Endothelial cell of umbilical vein (primary cell): ENCODE data around the gene ZNF276. TPM values are rescaled to one million over a fixed set of nuclear protein-coding genes. Genes with fewer than 3 reads are reported as not detected.
"Not testable (repeated sequence)": the region's sequence is repeated elsewhere in the genome, so short reads cannot be mapped to it uniquely, and the experiment has no call there.

Experiments
- BruUV-seq: library from RNA; stranded (reverse); fragments of 400-500 nt; replicated peaks from 2 replicates; lab custom pipeline; 2021; lab: Mats Ljungman, UMichigan
- CTCF ChIA-PET: fragments of 300-600, 350-600 bp; sonication (Branson Sonifier 250); formaldehyde crosslinking; loops from one replicate; lab custom pipeline; 2021; ENCODE audit warnings: antibody characterized with exemption, inconsistent platforms; lab: Charles Lee
- POLR2A ChIA-PET: fragments of 300-600, 350-600 bp; sonication (Branson Sonifier 250); formaldehyde crosslinking; loops from one replicate; lab custom pipeline; 2021; ENCODE audit warnings: antibody characterized with exemption, inconsistent platforms; lab: Charles Lee
- DNase-seq: peaks from one replicate; pipeline ENCODE4 v3.0.0-alpha.2; 2011; ENCODE audit warnings: low read depth, low spot score
- FAIRE-seq: peaks from 2 replicates; lab custom pipeline; 2011; peaks lifted over from hg19 to GRCh38; lab: Jason Lieb, UNC
- H2AFZ ChIP-seq: 2 replicates; pipeline ENCODE4 v1.6.0; 2012; ENCODE audit warnings: low read depth, low read length, control low read depth, inconsistent platforms
- H3K27ac ChIP-seq: 2 replicates; pipeline ENCODE4 v1.5.1; 2011; ENCODE audit warnings: low read depth, mild to moderate bottlenecking, control low read depth, low read length, moderate library complexity; ENCODE audit not compliant: insufficient read depth
- H3K27me3 ChIP-seq, 2 experiments: 2 replicates each; pipeline versions ENCODE4 v1.6.0 to v1.6.1; 2011; ENCODE audit warnings: low read length in 2 of 2, mixed read lengths in 1 of 2; ENCODE audit not compliant: control insufficient read depth in 2 of 2, insufficient read depth in 2 of 2
- H3K36me3 ChIP-seq, 2 experiments: 2 replicates in 1 of 2; 3 replicates in 1 of 2; pipeline ENCODE4 v1.5.1; 2011; ENCODE audit warnings: low read length in 2 of 2, mild to moderate bottlenecking in 1 of 2, moderate library complexity in 1 of 2; ENCODE audit not compliant: control insufficient read depth in 2 of 2, insufficient read depth in 2 of 2; ENCODE audit errors: extremely low read depth in 1 of 2
- H3K4me1 ChIP-seq: 3 replicates; pipeline ENCODE4 v1.5.1; 2011; ENCODE audit warnings: mild to moderate bottlenecking, low read length; ENCODE audit not compliant: control insufficient read depth, insufficient read depth; ENCODE audit errors: extremely low read depth
- H3K4me2 ChIP-seq: 2 replicates; pipeline ENCODE4 v1.6.1; 2011; ENCODE audit warnings: low read length, control low read depth, mixed read lengths; ENCODE audit not compliant: insufficient read depth
- H3K4me3 ChIP-seq, 3 experiments: fragments of 200-600 bp in 1 of 3; sonication (generic), shearing (Covaris generic) in 1 of 3; replicated peaks in 1 of 3; 2 replicates each; pipeline ENCODE4 v1.5.1; 2011 to 2016; ENCODE audit warnings: control low read depth in 3 of 3, low read length in 3 of 3, mild to moderate bottlenecking in 2 of 3, inconsistent platforms in 1 of 3, low read depth in 1 of 3, moderate library complexity in 1 of 3; ENCODE audit not compliant: insufficient read depth in 1 of 3
- H3K79me2 ChIP-seq: 2 replicates; pipeline ENCODE4 v1.6.0; 2012; ENCODE audit warnings: low read length, inconsistent platforms; ENCODE audit not compliant: control insufficient read depth, insufficient read depth
- H3K9ac ChIP-seq: replicated peaks from 2 replicates; pipeline ENCODE3; 2011; ENCODE audit warnings: low read length, control low read depth; ENCODE audit not compliant: insufficient read depth; ENCODE audit errors: extremely low read depth
- H3K9me1 ChIP-seq: replicated peaks from 3 replicates; pipeline ENCODE4 v1.6.0; 2011; ENCODE audit warnings: mild to moderate bottlenecking, low read length; ENCODE audit not compliant: control insufficient read depth, insufficient read depth; ENCODE audit errors: extremely low read depth
- H3K9me3 ChIP-seq: replicated peaks from 2 replicates; pipeline ENCODE4 v1.5.1; 2012; ENCODE audit warnings: low read length, inconsistent platforms; ENCODE audit not compliant: control insufficient read depth, insufficient read depth
- H4K20me1 ChIP-seq: replicated peaks from 2 replicates; pipeline ENCODE3; 2011; ENCODE audit warnings: mild to moderate bottlenecking, low read length; ENCODE audit not compliant: control insufficient read depth, insufficient read depth; ENCODE audit errors: extremely low read depth
- JUN ChIP-seq: IDR thresholded peaks from 2 replicates; pipeline ENCODE4 v1.6.1; 2011; ENCODE audit warnings: borderline replicate concordance, low read depth; ENCODE audit not compliant: insufficient read length, insufficient read depth
- POLR2A ChIP-seq: IDR thresholded peaks from 2 replicates; pipeline ENCODE4 v1.6.1; 2012; ENCODE audit warnings: low read depth, mild to moderate bottlenecking, control low read depth, low read length
- POLR2AphosphoS5 ChIP-seq: IDR thresholded peaks from 2 replicates; pipeline ENCODE4 v1.6.1; 2012; ENCODE audit warnings: low read depth, mild to moderate bottlenecking, control low read depth, low read length, moderate library complexity; ENCODE audit not compliant: insufficient read depth
- dilution Hi-C: fragments of 300-500 bp; cut with MboI; formaldehyde crosslinking; loops from one replicate; pipeline ENCODE4 v1.15.0; 2019; ENCODE audit warnings: low sequenced_read_pairs; ENCODE audit not compliant: extremely low pct_ligation_motif_present
- intact Hi-C: fragments of 100-400 bp; cut with micrococcal nuclease; formaldehyde crosslinking; loops from one replicate; pipeline ENCODE4 v1.10.0; 2022
- polyA plus RNA-seq, 4 experiments: library from polyadenylated mRNA; depleted of rRNA in 3 of 4; stranded (reverse) in 3 of 4; unstranded in 1 of 4; fragments of >200 nt; gene quantifications; 2 replicates each; pipeline versions ENCODE4 v1.2.1 to v1.2.3, GENCODE V29; 2011 to 2012; ENCODE audit warnings: missing spikeins in 1 of 4
- total RNA-seq: library from RNA; stranded (reverse); gene quantifications from 2 replicates; pipeline ENCODE4 v1.2.3, GENCODE V29; 2021
- TF ChIP-seq, protein P1 (sequence below), 2 donors: IDR thresholded peaks; 1 replicate in 1 of 2; 2 replicates in 1 of 2; pipeline ENCODE4 v1.5.1; 2011; ENCODE audit warnings: low read length in 2 of 2, mild to moderate bottlenecking in 2 of 2, moderate library complexity in 2 of 2, control low read depth in 1 of 2, inconsistent platforms in 1 of 2, low read depth in 1 of 2; ENCODE audit not compliant: insufficient read depth in 1 of 2; ENCODE audit errors: extremely low read depth in 1 of 2

Gene ZNF276
- total and polyA plus RNA-seq, 2 donors (not counting 3 experiments of a cell fraction or from before 2014, with no cell fraction given) = 36.6 to 40.0 TPM

DNA sequence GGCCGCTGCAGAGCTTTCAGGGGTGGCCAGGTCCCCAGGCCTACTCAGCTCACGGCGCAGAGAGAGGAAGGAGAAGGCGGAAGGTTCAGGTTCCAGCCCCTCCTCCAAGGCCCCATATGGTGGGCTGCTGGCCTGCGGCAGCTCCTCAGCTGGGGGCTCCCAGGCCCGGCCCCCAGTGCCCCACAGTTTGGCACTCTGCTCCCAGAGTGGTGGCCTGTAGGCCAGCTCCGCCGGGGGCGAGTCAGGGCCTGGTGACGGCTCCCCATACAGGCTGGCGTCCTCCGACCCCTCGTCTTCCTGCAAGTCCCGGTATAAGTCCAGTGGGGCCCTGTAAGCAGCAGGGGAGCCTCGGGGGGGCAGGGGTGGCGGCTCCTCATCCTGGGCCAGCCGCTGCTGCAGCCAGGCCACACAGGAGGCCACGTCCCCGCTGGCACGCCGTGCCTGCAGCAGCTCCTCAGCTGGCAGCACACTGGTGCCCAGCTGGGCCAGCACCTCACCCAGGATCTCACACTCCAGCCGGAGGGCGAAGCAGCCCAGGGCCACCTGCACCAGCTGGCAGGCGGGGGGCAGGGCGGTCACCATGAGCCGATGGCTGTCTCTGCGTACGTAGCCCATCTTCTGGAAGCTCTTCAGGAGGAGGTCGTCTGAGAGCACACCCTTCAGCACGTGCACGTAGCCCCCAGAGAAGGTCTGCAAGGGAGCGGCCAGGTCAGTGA is 23.6 kb upstream of the ZNF276 start:
- no peak for FAIRE-seq
- Histone ChIP-seq H2AFZ (no peak overlapping the region), H3K27me3 (no peaks in the 10 kb centered on the region), H3K36me3 (peaks cover 0 to 22% of the 10 kb centered on the region in 2 experiments), H3K79me2 (no peaks in the 10 kb centered on the region), H3K4me2 (no peak overlapping the region), H3K4me3 (no peak overlapping the region), H3K27ac (no peak overlapping the region), H3K4me1 (peaks cover 9% of the 10 kb centered on the region), H3K9ac (no peak overlapping the region), H3K9me3 (no peaks in the 10 kb centered on the region), H4K20me1 (no peaks in the 10 kb centered on the region), H3K9me1 (no peaks in the 10 kb centered on the region)
- BruUV-seq = no TSS peak
- TF ChIP-seq, protein P1, sequence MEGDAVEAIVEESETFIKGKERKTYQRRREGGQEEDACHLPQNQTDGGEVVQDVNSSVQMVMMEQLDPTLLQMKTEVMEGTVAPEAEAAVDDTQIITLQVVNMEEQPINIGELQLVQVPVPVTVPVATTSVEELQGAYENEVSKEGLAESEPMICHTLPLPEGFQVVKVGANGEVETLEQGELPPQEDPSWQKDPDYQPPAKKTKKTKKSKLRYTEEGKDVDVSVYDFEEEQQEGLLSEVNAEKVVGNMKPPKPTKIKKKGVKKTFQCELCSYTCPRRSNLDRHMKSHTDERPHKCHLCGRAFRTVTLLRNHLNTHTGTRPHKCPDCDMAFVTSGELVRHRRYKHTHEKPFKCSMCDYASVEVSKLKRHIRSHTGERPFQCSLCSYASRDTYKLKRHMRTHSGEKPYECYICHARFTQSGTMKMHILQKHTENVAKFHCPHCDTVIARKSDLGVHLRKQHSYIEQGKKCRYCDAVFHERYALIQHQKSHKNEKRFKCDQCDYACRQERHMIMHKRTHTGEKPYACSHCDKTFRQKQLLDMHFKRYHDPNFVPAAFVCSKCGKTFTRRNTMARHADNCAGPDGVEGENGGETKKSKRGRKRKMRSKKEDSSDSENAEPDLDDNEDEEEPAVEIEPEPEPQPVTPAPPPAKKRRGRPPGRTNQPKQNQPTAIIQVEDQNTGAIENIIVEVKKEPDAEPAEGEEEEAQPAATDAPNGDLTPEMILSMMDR (IDR thresholded peaks at IDR 0.05; ENCODE audit: extremely low read depth in 1 of 2, insufficient read depth in 1 of 2, low read depth in 1 of 2, low read length in 2 of 2) = no peak
- TF ChIP-seq POLR2AphosphoS5 = no peak
- no peak for TF ChIP-seq JUN
- no peak for TF ChIP-seq POLR2A
- CTCF ChIA-PET = interaction anchor here (0.7 to 4.4 kb wide), 3 partner anchors 8 to 163 kb away, joined by 3 to 66 read pairs (median 5); no protein-coding TSS in a partner anchor
- POLR2A ChIA-PET = no interaction called here
- dilution Hi-C loops = no loop called here
- intact Hi-C loops = no loop called here
- DNase-seq = no peak

DNA sequence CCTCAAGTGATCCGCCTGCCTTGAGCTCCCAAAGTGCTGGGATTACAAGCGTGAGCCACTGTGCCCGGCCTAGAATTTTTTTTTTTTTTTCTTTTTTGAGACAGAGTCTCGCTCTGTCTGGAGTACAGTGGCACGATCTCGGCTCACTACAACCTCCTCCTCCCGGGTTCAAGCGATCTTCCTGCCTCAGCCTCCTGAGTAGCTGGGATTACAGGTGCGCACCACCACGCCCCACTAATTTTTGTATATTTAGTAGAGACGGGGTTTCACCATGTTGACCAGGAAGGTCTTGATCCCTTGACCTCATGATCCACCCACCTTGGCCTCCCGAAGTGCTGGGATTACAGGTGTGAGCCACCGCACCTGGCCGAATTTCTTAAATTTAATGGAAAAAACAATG is 22.6 kb upstream of the ZNF276 start:
- H3K79me2 ChIP-seq, H3K9ac ChIP-seq, H3K27me3 ChIP-seq, dilution Hi-C loops, BruUV-seq, DNase-seq, H4K20me1 ChIP-seq, H3K4me3 ChIP-seq, H2AFZ ChIP-seq, H3K4me1 ChIP-seq, intact Hi-C loops, H3K27ac ChIP-seq, H3K9me3 ChIP-seq, FAIRE-seq, POLR2A ChIA-PET, H3K4me2 ChIP-seq, H3K9me1 ChIP-seq: not testable (repeated sequence)
- CTCF ChIA-PET = interaction anchor here (0.7 to 4.4 kb wide), 4 partner anchors 12 to 162 kb away, joined by 3 to 66 read pairs (median 28); partner anchors contain the start of gene CDK10
- H3K36me3 ChIP-seq = peaks cover 0 to 17% of the 10 kb centered on the region in 2 experiments

DNA sequence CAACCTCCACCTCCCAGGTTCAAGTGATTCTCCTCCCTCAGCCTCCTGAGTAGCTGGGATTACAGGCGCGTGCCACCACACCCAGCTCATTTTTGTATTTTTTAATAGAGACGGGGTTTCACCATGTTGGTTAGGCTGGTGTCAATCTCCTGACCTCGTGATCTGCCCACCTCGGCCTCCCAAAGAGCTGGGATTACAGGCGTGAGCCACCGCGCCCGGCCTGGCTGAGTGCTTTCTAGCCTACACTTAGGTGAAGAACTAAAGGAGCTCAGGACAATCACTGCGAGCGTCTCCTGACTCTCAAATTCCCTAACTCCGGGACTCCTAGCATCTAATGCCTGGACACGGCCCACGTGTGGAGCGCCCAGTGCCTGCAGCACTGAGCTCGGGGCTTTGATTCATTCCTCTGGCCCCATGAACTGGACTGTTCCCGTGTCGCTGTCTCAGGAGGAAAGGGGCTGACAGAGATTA is 21.7 kb upstream of the ZNF276 start:
- BruUV-seq, H3K4me3 ChIP-seq, H2AFZ ChIP-seq, H3K36me3 ChIP-seq, DNase-seq, H3K79me2 ChIP-seq, dilution Hi-C loops, H3K4me1 ChIP-seq, H3K27ac ChIP-seq, H3K27me3 ChIP-seq, H3K4me2 ChIP-seq, H3K9me3 ChIP-seq, H3K9me1 ChIP-seq, FAIRE-seq, H3K9ac ChIP-seq, H4K20me1 ChIP-seq: not testable (repeated sequence)
- intact Hi-C loops = loop anchor here (1.0 to 5.0 kb wide), 5 partner anchors 13 to 223 kb away; partner anchors contain the start of genes CDK10, TCF25 and TUBB3
- CTCF ChIA-PET = interaction anchor here (0.6 to 4.4 kb wide), 17 partner anchors 10 to 219 kb away, joined by 3 to 66 read pairs (median 5); partner anchors contain the start of genes CDK10, MC1R and TCF25
- POLR2A ChIA-PET = interaction anchor here (1.0 kb wide), 1 partner anchor 13 kb away, joined by 5 read pairs; the partner anchor contains the start of gene CDK10
